Superior temporal gyrus (tissue), 1 donor: ENCODE data around the gene MND1.
"Not testable (repeated sequence)": the region's sequence is repeated elsewhere in the genome, so short reads cannot be mapped to it uniquely, and the experiment has no call there.

Experiments
- DNase-seq: peaks from one replicate; pipeline ENCODE4 v3.0.0-alpha.2; 2016; ENCODE audit errors: extremely low spot score

MND1 gene

DNA sequence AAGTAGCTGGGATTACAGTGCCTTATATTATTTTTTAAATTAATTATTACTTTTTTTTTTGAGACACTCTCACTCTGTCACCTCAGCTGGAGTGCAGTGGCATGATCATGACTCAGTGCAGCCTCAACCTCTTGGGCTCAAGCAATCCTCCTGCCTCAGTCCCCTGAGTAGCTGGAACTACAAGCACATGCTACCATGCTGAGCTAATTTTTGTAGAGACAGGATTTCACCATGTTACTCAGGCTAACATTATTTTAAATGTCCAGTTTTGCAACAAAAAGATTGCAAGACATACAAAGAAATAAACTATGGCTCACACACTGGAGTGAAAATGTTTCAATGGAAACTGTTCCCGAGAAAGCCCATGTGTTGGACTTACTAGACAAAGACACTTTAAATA is 59.2 kb downstream of the MND1 start:
- DNase-seq: no peak

DNA sequence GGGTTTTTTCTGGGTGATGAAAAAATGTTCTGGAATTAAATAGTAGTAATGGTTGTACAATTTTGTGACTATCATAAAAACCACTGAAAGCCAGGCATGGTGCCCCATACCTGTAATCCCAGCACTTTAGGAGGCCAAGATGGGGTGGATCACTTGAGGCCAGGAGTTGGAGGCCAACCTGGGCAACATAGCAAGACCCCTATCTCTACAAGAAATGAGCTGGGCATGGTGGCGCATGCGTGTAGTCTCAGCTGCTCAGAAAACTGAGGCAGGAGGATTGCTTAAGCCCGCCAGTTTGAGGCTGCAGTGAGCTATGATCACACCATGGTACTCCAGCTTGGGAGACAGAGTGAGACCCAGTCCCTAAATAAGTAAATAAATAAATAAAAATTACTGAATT is 63.4 kb downstream of the MND1 start:
- DNase-seq: no peak

DNA sequence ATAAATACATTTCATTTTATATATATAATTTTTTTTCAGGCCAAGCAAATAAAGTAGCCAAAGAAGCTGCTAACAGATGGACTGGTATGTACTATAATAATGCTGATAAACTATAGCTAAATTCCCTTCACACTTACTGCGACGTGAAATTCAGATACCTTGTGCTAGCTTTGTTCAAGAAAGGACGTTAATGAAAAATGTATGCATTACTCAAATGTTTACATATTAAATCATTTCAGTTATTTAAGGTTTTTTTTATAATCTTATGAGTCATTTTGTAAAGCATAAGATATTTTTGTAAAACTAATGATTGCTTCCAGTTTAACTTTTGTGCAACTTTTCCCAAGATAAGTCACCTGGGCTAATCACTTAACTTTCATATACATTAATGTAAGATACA is 64.4 kb downstream of the MND1 start:
- DNase-seq: no peak

DNA sequence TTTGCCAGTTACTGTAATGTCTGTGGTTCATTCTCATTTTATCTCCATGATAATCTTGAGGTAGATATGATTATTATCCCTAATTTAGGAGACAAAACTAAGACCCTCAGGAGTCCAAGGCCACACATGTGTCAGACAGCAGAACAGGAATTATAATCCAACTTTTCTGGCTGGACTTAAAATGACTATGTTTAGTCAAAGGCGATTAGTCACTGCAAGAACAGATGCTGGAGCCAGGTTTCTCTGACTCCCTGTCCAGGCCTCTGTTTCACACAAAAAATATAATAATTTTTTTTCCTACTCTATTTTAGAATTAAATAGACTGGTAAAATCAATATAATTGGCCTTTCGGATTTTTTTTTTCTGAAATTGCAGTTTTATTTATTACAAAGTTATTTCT is 64.9 kb downstream of the MND1 start:
- no peak for DNase-seq

DNA sequence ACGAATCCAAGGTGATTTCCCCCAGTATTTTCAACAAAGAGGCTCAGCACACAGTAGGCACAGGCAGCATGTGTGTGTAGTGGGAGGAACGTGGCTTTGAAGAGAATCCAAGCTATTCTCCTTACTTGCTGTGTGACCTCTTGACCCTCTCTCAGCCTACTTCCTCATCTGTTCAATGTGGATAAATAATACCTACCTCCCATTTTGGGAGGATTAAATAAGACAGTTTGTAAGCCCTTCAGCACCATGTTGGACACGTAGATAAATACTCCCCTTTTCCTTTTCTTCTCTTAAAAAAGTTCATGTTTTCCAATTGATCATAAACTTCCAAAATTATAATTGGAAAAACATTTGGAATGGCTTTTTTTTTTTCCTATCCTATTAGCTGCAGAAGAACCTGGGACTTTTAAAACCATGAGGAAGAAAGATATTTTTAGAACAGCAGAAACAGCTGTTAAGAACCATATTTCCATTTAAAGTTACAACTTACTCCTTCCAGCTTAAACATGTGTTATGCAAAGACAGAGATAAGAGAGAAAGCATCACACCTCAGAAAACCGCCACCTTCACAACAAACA is 65.5 kb downstream of the MND1 start:
- no peak for DNase-seq

DNA sequence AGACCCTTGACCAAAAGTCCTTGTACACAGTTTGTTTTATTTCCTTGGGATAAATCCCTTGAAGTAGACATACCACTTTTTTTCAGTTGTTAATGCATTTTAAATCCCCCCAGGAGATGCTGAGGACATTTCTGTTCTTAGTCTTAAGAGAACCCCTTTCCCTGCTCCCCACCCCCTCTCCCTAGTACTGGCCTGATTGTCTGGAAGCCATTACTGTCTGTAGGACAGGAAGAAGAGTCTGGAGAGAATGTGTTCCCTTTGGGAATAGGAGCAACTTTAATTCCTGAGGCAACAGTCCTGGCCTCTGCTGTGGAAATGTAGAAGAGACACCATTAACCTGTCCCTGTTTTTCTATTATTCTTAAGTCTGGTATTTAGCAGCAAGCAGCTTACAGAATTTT is 69.4 kb downstream of the MND1 start:
- DNase-seq: no peak

DNA sequence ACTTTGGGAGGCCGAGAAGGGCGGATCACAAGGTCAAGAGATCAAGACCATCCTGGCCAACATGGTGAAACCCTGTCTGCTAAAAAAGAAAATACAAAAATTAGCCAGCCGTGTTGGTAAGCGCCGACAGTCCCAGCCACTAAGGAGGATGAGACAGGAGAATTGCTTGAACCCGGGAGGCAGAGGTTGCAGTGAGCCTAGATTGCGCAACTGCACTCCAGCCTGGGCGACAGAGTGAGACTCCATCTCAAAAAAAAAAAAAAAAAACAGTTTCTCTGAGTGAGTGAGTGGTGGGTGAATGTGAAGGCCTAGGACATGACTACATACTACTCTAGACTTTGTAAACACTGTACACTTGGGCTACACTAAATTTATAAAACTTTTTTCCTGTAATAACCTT is 72.0 kb downstream of the MND1 start:
- DNase-seq: not testable (repeated sequence)

DNA sequence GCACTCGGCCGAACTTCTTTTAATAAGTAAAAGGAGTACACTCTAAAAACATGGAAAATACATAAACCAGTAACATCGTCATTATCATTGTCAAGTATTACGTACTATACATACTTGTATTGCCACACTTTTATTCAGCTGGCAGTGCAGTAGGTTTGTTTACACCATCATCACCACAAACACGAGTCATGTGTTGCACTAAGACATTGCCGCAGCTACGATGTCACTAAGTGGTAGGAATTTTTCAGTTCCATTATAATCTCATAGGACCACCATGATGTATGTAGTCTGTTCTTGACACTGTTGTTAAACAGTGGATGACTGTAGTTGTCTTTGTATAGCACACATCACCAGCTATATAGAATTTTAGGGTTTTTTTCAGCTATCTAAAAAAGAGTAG is 73.6 kb downstream of the MND1 start:
- DNase-seq: no peak

DNA sequence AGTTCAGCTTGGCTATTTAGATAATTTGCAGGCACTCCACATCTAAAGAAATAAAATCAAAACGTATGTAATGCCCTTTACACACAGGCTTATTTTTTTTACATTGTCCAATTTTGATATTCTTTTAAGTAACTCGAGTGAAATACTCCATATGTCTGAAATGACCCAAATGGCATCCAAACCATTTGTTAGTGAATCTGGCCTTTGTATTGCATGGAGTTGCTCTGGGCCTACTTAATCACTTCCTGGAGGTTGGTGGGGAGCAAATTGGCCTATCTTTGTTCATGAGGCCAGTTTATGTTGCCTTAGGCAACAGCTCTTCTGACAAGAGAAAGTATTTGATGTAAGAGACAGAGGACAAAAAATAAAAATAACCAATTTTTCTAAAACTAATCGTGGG is 74.1 kb downstream of the MND1 start:
- no peak for DNase-seq

DNA sequence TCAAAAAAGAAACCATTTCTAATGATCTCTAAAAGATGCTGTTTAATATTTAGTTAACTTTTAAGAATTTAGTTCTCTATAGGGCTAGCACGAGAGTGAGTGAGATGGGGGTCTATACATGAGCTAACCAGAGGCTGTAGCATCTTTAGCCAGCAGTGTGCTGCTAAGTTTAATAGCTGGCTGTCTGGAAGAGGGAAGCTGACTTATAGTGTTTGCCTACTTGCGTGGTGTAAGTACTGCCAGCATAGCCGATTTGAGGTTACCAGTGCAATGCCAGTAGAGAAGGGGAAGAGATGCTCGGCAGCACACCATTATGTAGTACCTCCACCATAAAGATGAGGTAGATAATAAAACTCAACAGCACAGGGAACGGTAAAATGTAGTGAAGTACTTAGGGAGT is 74.5 kb downstream of the MND1 start:
- no peak for DNase-seq

DNA sequence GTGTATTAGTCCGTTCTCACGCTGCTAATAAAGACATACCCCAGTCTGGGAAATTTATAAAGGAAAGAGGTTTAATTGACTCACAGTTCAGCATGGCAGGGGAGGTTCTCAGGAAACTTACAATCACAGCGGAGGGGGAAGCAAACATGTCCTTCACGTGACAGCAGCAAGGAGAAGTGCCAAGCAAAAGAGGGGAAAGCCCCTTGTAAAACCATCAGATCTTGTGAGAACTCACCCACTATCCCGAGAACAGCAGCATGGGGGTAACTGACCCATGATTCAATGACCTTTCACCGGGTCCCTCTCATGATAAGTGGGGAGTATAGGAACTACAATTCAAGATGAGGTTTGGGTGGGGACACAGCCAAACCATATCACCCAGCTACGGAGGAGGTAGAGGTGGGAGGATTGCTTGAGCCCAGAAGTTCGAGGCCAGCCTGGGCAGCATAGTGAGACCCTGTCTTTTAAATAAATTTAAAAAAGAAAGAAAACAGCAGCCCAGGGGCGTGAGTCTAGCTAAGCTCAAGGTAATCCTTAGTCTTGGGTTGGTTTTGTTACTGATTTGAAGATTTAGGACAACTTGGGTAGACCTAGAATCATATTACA is 75.3 kb downstream of the MND1 start:
- no peak for DNase-seq

DNA sequence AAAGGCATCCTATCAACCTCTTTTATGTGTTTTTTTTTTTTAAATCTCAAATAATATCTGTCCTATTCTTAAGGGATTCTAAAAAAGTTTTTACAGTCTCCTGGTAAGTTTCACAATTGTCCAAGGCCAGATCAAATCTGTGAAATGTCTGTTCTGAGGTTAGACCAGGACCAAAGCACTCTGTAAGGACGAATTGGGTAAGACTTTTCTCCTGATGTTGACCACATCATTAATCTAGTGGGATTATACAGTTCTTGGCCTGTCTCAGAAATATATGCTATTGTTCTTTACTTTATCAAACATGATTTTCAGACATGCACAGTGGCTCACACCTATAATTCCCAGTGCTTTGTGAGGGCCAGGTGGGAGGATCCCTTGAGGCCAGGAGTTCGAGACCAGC is 75.9 kb downstream of the MND1 start:
- no peak for DNase-seq

DNA sequence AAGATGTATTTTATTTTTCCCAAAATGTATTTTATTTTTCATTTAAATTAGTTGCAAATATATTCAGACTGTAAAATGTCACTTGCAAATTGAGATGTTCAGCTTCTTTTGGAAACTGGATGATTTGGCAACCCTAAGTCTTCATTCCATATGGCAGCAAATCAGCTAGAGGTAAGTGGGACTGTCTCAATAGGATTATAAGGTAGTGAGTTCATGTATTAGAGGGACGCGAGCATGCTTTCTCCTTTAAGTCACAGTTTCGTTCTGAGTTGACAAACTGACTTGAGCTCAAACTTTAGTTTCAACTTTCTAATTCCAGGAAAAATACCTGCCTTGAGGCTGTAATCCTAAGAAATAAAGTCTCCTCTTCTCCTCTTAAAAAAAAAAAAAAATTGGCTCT is 77.5 kb downstream of the MND1 start:
- DNase-seq: no peak

DNA sequence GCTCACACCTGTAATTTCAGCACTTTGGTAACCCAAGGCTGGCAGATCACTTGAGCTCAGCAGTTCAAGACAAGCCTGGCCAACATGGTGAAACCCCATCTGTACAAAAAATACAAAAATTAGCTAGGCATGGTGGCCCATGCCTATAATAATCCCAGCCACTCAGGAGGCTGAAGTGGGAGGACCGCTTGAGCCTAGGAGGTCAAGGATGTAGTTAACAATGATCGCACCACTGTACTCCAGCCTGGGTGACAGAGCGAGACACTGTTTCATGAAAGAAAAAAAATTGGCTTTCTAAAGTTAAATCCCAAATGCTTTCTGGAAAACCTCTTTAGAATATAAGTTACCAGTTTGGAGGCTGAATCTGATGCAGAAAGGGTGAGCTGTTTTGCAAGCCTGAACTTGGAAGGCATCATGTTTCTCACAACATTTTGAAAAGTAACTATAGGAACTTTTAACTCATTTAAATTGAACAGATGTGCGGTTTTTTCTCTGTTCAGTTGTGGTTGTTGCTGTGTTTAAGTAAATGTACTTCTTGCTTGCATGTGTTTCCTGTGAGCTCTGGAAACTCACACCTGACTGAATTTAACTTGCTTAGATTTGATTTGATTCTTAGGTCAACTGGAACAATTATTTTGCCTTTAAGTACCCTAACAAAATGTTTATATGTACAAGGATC is 81.9 kb downstream of the MND1 start:
- no peak for DNase-seq

DNA sequence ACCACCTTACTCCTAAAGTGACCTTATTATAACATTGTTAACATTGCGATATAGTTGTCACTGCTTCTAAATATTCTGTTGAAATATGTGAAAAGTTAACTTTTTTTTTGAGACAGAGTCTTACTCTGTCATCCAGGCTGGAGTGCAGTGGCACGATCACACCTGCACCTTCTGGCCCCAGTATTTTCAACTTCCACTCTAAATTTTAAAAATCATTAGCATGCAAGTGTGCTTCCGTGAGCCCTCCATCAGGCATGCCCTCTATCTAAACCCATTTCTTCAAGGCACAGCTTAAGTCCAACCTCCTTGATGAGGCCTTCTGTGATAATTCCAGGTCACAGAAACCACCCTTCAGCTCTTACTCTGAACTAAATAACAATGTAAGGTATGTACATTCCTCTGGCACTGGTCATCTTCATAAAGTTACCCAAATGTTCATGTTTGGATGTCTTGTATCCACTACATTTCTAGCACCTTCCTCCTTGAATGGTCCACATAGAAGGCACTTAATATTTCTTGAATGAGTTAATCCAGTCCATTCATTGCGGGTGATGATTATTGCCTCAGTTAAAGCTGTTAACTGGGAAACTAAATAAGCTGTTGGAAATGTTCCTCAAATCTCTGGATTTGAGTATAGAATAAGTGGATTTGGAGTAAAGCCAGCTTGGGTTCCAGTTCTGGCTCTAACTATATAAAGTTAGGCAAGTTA is 83.0 kb downstream of the MND1 start:
- DNase-seq: no peak

DNA sequence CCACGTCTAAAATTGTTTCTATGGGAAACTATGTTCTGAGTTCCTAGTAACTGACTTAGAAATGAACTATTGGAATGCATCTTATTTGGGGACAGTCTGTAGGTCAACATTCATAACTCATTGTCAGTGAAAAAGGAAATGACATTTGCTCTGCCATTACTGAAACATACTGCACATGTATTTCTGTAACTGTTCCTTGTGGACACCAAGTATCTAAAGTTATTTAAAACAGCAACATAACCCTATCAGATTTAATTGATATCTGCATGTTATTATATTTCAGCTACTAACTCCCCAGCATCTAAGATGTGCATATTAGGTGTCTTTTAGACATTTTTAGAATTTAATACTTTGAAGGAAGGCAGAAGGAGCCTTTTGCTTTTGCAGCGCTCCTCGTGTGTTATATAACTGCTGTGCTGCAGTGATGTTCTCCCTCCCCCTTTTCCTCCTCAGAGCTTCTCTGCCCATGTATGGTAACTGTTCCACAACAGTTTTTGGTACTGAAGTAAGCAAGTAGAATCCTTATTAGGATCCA is 84.5 kb downstream of the MND1 start:
- peak; percentile 48 for DNase-seq

DNA sequence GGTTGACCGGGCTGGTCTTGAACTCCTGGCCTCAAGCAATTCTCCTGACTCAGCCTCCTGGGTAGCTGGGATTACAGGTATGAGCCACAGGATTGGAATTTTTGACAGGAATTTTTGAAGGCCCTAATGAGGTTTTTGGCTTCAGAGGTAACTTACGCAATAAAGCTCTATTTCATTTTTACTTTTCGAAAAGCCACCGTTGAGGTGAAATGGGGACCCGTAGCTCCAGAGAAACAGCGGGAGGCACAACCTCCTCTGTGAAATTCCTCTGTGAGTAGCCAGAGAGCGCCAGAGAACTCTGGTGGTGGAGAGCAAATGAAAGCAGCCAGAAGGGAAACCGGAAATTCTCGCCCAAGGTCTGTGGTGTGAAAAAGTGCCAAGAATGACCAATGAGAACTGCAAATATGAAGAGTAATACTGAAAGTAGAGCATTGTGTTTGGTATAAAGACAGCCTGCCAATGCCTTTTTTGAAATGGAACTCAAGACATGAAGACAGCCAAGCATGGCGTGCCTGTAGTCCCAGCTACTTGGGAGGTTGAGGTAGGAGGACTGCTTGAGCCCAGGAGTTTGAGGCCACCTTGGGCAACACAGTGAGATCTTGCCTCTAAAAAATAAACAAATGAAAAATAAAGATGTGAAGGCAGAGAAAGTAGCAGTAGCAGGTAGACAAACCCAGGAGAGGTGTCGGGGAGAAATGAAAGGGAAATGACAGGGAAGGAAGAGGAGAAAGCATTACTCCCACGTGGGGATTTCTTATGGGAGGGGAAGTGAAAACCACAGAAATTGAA is 88.7 kb downstream of the MND1 start:
- DNase-seq: peak; percentile 44

DNA sequence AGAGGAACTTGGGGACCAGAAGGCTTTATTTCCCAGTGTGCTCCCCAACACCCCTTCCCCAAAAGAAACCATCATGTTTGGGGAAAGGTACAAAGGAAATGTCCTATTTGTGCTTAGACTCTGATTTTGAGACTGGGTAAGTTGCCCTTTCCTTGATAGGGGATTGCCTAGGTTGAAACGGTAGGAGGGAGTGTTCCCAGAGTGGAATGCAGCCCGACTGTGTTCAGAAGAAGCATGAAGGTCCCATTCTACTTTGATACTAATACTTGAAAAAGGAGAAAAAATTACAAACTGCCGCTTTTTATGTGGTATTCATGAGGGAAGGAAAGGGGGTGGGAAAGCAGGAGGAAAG is 89.2 kb downstream of the MND1 start:
- DNase-seq: no peak

DNA sequence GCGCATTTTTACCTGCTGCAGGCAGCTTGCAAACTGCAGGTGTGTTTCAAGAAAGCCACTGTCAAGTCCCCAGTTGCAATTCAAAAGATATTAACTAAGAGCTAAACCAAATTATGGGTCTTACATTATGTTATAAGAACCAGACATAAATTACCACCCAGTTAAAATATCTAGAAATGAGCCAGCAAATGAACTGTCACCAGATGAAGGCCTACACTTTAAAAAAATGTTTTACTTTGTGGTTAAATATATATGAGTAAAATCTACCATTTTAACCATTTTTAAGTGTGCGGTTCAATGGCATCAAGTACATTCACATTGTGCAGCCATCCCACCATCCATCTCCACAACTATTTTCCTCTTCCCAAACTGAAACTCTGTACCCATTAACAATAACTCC is 89.7 kb downstream of the MND1 start:
- DNase-seq: no peak

DNA sequence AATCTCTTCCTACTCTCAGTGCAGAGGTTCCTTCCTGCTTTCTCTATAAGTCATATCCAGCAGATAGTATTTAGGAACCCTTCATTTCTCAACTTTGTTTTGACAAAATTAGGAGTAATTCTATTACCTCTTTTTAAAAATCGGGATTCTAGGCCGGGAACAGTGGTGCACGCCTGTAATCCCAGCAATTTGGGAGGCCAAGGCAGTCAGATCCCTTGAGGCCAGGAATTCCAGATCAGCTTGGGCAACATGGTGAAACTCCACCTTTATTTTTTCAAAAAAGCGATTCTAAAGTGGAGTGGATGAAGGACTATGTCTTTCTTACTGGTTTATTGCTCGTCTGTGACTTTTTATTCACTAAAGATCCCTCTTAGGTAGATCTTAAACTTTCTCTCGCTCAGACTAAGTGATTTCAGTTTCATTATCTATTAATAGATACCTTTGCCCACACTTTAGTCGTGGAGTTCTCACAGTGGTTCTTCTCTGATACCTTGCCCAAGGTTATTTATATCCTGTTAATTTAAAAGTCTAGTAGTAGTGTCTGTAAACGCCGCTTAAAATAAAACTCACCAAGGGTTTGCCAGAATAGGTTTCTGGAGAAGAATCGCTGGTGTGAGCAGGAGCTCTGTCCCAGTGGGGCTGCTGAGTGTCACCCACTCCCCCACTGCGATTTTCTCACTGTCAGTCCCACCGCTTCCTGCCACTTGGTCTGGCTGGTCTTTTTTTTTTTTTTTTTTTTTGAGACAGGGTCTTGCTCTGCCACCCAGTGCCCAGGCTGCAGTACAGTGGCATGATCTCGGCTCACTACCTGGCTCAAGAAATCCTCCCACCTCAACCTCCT is 94.6 kb downstream of the MND1 start:
- no peak for DNase-seq

DNA sequence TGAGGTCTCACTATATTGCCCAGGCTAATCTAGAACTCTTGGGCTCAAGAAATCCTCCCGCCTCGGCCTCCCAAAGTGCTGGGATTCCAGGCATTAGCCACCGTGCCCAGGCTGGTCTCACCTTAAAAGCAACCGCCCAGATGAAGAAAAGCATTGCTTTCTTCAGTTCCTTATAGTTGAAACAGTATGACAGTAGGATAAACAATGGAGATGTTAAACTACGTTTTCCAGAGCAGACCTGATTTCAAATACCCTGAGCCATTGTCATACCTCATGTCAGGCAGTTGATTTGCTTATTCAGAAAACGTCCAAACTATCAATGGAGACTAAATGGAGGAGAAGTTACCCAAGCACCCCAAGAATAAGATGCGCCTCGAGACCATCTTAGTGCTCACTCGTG is 95.3 kb downstream of the MND1 start:
- no peak for DNase-seq
